GM18511 (cell line): ENCODE data around the gene COLEC12.

ENCODE experiments used
- ATAC-seq: cut with Tn5 transposase; IDR thresholded peaks from one replicate; pipeline ENCODE4 v1.9.1; 2021; ENCODE audit warnings: mild to moderate bottlenecking, moderate library complexity; ENCODE audit not compliant: unreplicated experiment

Gene COLEC12

DNA sequence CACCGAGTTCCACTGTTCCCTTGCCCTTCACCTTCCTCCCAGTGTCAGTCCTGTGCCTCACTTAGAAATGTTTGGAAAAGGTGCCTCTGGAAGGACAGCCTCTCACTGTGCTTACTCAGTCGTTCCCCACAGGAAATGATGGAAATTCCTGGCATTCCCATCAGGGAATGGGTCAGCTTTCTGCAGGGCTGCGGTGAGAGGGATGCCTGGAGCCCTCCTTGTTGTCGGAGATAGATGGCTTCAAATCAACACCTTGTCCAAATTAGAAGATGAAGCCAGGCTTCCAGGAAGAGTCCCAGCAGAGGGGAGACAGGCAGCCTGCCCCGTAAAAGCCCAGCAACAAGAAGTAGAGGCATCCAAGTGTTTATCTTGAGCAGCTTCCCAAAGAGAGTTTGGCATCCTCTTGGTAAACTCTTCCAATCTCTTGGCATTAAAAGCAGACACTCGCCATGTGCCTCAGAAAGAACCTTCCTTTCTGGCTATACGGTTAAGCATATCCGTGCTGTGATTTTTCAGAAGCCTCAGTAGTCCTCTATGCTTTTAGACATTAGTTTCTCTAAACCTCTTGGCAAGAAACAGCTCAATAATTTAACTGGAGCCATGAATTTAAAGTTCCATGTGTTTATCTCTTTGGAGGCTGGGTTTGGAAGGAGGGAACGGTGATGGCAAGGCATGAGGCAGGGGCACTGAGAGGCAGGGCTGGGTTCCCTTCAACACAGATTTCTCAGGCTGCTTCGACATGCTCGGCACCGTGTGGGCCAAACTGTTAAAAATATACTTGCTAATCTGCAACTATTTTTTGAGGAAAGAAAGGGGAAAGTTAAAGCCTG lies 25.1 kb downstream of the COLEC12 start:
- ATAC-seq = no peak

DNA sequence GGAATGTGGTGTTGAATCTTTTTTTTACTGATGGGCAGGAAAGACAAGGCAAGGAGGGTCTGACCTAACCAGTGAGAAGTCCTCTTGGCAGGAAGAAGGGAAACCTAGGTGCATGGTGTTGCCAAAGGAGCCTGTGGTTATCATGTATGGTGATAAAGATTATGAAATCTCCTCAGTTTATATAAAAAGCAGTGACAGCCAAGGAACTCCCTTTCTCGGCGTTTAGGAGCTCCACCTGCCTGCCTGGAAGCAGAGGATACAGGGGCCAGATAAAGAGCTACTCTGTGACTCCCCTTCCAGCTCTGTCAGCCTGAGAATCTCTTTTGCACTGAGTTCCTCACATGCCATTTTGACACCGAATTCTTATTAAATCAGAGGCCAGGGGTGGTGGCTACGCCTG lies 26.1 kb downstream of the COLEC12 start:
- no peak for ATAC-seq

- no peak for ATAC-seq
Measured at GRCh38 chr18:473802-474201, 26.7 kb downstream of the COLEC12 start.

- no peak for ATAC-seq
Measured at GRCh38 chr18:471716-472115, 28.8 kb downstream of the COLEC12 start.

DNA sequence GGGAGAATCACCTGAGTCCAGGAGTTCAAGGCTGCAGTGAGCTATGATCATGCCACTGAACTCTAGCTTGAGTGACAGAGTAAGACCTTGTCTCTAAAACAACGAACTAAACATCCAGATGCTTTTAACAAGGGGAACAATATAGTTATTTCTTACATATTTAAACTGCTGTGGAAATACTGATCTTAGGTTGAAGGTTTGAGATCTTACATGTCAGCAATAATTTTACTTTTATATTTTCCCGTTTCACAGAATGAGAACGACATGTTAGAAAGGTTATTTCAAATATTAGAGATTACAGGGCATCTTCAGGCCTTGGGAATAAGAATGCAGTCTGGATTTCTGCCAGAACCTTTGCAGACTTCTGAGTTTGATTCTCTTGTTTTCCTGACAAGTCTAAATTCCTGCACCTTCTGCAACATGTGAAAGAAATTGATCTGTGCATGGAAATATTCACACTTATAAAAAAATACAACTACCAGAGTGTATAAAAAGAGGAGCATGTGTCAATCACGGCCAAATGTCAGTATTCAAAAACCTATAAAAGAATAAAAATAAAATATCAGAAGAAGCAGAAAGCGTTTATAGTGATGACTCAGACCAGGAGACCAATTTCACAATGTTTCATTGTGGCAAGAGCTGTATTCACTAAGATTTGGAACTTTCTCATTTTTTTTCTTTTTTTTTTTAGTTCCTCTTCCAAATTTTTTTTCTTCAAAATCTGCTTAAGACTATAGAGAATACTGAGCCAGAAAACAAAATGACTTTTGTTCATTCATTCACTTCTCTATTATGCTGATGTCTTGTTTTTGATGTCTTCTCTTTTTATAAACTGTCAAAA lies 29.6 kb downstream of the COLEC12 start:
- ATAC-seq = no peak

- ATAC-seq = no peak
Measured at GRCh38 chr18:468955-469790, 31.3 kb downstream of the COLEC12 start.

GRCh38 chr18:463827-464541 lies 36.5 kb downstream of the COLEC12 start:
- no peak for ATAC-seq

DNA sequence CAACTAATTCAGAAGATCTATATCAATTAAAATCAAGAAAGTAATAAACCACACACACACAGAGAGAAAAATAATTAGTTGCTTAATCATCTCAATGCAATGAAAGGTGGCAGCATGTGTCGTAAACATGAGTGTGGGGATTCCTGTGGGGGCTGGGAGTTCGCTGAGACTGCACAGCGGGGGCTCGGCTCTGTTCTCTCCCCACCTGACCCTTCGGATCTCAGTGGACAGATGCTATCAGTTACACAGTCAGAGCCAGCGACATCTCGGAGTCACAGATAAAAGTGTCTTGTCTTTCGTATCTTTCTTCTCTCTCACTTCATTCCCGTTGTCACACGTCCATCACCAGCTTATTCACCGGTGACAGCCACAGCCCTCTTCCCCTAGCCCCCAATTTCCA lies 37.1 kb downstream of the COLEC12 start:
- ATAC-seq = no peak

GRCh38 chr18:461762-462161 lies 38.7 kb downstream of the COLEC12 start:
- no peak for ATAC-seq

DNA sequence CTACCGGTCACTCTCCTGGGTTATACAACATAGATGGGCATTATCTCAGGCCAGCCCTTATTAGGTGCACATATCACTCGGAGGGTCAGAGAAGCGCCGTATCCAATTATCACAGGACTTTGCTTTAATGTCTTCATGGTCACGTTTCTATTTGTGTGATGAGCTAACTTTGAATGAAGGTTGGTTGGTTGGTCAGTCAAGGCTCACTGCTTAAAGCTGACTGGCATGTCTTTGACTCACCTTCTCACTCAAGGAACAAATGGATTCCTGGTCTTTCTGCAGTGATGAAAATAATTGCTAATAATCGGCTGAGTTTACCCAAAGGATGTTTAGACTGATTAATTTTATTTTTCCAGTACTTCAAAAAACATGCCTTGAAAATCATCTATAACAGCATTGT lies 39.7 kb downstream of the COLEC12 start:
- ATAC-seq = no peak

- no peak for ATAC-seq
Measured at GRCh38 chr18:459814-460593, 40.5 kb downstream of the COLEC12 start.

- no peak for ATAC-seq
Measured at GRCh38 chr18:457521-458412, 42.7 kb downstream of the COLEC12 start.

DNA sequence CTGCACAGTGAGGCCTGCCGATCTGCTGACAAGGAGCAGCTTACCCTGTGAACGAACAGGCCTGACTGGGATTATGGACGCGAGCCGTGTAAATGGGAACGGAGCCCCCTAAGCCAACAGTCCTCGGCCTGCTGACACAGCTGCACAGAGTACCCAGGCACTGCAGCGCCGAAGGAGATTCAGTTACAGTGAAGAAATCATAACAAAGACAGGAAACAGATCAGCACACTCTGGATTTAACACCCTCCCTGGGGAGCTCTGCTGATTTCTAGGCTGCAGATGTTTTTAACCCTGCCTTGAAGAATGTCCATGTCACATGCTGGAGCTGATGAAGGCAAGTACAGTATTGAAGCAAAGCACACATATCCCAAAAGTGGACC lies 43.4 kb downstream of the COLEC12 start:
- no peak for ATAC-seq

DNA sequence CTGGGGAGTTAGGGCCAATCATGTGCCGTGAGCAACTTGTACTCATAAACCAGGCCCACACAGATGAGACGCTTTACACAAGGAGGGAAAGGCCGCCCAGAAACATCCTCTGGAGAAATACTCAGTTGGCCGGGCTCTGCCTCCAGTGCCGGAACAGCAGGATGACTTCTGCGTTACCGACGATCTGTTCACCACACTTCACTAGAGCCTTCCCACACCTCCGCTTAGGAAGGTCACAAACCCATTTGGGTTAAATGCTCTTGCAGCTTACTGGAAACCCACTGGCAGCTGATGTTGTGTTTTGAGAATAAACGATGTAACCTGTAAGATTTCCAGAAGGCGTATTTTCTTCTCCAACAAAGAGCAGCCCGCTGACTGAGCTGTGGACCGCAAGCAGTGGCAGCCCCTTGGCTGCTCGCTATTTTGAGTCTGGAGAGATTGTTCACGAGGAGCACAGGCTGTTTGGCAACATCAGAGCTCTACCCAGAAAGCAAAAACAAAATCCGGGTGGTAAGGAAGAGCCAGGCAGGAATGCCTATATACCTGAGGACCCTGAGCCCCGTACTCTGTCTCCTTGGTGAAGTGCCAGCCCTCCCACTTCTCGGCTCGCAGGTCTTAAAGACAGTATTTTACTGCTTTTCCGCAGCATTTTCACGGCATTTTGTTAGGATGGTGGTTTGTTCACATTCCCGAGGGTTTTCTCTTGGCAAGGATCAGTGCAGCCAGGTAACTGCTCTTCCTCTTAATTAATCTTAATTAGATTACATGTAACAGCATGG lies 44.0 kb downstream of the COLEC12 start:
- ATAC-seq = no peak

- ATAC-seq = no peak
Measured at GRCh38 chr18:453400-453799, 47.1 kb downstream of the COLEC12 start.

- no peak for ATAC-seq
Measured at GRCh38 chr18:452816-453215, 47.7 kb downstream of the COLEC12 start.

- no peak for ATAC-seq
Measured at GRCh38 chr18:449374-449773, 51.1 kb downstream of the COLEC12 start.
